HuH-7 (cell line): Measurements from ENCODE around the gene FBXL19.
A peak's percentile ranks its signal among the peaks of the same experiment; 100 is the strongest.

Experiments
- DNase-seq: peaks from one replicate; pipeline ENCODE4 v3.0.0; 2011; ENCODE audit warnings: low spot score

The FBXL19 gene

DNA sequence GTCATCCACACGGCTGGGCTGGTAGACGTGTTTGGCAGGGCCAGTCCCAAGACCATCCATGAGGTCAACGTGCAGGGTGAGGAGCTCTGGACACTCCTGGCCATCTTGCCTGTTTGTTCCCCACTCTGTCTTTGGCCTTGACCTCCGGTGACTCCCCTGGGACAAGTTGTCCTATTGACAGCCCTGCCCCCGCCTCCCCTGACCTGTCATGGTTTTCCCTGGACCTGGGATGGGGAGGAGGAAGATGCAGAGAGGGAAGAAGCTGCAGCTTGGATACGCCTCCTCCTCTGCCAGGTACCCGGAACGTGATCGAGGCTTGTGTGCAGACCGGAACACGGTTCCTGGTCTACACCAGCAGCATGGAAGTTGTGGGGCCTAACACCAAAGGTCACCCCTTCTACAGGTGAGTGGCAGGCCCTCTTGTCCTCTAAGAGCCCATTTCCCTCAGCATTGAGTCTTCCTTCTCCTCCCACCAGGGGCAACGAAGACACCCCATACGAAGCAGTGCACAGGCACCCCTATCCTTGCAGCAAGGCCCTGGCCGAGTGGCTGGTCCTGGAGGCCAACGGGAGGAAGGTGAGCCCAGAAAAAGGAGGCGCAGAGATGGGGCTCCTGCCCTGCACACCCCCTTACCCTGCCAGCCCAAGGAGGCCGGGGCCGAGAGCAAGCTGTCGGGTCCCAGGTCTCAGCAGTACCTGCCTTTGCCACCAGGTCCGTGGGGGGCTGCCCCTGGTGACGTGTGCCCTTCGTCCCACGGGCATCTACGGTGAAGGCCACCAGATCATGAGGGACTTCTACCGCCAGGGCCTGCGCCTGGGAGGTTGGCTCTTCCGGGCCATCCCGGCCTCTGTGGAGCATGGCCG lies 63.0 kb downstream of the FBXL19 start:
- no peak for DNase-seq

- no peak for DNase-seq
These were observed 64.3 kb downstream of the FBXL19 start for GRCh38 chr16:30987581-30988190.

DNA sequence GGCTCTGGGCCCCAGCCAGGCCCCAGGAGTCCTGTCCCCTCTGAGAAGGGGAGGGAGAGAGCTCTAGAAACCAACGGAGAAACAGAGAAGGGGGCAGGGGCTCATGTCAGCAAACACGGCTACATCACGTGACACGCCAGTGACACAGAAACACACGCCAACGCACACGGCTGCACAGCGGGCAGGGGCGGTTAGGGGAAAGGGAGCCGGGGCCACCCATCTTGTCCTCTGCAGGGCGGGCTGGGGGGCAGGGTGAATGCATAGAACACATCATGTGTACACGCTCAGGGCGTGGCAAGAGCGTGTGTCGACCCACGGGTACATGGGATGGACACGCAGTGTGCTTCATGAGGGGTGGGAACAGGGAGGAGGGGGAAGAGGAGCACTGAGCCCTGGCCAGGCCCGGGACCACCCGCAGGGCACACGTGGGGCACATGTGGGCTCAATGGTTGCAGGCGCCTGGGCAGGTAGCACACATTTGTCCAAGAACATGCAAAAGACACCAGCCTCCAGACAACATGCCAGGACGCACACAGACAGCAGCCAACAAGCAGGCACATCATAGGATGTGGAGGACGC lies 66.2 kb downstream of the FBXL19 start:
- DNase-seq = no peak

DNA sequence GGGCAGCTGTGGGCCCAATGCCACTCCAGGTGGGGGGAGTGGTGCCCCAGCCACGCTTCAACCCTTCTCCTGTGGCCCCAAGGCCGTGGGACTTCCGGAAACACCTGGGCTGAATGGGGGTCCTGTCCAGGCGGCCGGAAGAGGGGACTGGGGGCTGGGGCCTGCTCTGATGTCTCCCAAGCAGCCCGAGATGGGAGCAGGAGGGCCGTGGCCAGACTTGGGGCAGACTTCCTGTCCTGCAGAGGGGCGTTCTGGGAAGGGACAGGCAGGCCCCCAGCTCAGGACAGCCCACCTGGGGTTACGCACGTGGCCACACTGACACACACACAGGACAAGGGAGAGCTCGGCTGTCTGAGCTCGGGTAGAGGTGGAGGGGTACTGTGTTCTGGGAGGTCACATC lies 66.7 kb downstream of the FBXL19 start:
- DNase-seq = no peak

DNA sequence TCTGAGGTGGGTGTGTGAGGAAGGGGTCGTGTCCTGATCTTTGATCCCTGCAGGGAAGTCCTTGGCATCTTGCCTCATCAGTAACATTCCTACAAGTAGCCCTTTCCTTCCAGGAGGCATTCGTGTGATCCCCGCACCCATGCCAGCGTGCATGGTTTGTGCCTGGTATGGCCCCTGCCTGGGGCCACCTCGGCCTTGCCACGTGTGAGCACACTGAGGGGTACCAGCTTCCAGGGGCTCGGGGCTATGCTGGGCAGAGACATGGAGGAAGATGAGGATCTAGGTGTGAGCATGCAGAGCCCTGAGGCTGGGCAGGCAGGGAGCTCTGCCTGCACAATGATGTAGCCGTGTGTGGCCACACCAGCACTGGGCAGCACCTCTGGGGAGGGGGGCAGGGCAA lies 67.7 kb downstream of the FBXL19 start:
- DNase-seq = no peak

DNA sequence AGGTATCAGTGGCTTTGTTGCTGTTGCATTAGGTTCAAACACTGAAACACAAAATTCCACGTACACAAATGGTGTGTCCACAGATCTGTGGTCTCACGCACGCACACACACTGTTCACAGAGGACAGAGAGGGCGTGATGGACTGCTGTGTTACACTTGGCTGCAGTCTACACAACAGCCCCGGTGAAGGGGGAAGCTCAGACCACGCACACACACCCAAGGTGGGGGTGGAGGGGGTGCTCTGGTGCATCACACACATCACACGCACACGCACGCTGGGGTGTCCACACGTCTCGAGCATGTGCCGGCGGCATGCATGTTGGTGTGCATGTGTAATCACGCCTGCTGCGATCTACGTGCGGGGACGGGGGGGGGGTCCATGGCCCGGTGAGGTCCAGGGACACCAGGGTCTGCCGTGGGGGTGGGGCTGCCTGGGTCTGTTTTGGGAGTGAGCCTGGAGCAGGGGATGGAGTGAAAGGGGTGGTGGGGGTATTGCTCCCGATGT lies 69.0 kb downstream of the FBXL19 start:
- no peak for DNase-seq

DNA sequence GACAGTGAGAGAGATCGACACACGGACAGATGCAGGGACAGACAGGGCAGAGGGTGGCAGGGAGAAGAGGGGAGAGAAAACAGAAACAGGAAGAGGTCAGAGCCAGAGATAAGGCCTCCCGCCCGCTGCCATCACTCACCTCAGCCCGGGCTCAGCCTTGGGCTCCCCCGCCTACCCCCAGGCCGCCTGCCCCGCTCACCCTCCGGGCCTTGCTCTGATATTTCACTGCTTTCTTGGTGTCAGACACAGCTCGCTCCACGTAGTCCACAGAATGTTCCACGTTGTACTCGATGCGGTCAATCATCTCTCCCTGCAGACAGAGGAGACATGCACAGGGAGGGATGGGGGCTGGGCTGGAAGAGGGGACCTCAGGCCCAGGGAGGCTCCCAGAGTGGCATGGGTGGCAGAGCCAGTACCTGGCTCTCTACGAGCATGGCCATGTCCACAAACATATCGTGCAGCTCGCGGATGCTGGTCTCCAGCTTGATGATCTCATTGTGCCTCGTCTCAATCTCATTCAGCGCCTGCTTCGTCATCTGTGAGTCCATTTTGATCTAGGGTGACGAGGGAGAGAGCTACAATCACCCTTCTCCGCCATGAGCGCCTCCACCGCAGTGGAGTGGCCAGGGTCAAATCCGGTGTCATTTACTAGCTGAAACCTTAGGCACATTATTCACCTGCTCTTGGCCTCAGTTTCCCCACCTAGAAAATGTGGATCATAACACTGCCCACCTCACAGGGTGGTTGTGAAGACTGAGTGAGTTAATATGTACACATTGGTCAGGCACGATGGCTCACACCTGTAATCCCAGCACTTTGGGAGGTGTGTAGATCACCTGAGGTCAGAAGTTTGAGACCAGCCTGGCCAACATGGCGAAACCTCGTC lies 69.8 kb downstream of the FBXL19 start:
- no peak for DNase-seq

GRCh38 chr16:30995927-30996323 lies 72.6 kb downstream of the FBXL19 start:
- no peak for DNase-seq

- DNase-seq = peak; percentile 82
These were observed 73.1 kb downstream of the FBXL19 start for GRCh38 chr16:30996324-30996984.

DNA sequence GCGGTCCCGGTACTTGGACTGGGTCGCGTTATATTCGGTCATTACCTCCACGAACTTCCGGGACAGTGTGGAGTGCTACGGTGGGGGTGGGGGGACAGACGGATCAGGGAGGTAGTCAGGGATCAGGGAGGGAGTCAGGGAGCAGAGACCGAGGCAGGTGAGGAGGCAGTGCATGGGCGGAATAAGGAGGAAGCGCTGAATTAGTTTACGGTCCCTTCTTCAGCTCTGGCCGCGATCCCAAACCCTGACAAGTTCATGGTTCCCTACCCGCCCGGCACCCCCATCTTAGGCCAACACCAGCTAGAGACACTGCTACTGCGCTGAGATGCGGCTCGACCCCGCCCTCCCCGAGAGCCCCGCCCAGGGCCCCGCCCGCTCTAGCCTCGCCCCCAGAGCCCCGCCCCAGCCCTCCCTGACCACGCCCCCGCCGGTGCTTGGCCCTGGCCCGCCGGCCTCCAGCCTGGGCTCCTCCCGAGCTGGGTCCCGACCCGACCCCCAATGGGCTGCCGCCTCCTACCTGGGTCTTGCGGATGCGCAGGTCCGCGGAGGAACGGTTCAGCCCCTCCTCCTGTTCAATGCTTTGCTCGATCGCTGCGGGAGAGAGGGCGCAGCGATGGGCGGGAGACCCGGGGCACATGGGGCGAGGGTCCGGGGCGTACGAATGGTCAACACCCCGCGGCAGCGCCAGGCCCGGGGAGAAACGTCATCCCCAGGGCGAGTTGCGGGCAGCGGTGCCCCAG lies 73.8 kb downstream of the FBXL19 start:
- peak; percentile 90 for DNase-seq

- no peak for DNase-seq
These were observed 74.6 kb downstream of the FBXL19 start for GRCh38 chr16:30997725-30998711.
